ENCODE data around the gene ANKRD66.

GRCh38 chr6:46757214-46757596 lies 10.5 kb downstream of the ANKRD66 start:
- TF ChIP-seq SNAI2 (CRISPR knock-in tag; IDR thresholded peaks at IDR 0.05) (no peak), ZFP30 (CRISPR knock-in tag; IDR thresholded peaks at IDR 0.05) (no peak), TOX (CRISPR knock-in tag; IDR thresholded peaks at IDR 0.05; ENCODE audit: borderline replicate concordance) (no peak), CSRNP3 (CRISPR knock-in tag; IDR thresholded peaks at IDR 0.05) (no peak), ZC3H10 (CRISPR knock-in tag; IDR thresholded peaks at IDR 0.05) (no peak), ZFP3 (CRISPR knock-in tag; IDR thresholded peaks at IDR 0.05) (no peak), BACH2 (CRISPR knock-in tag; IDR thresholded peaks at IDR 0.05; ENCODE audit: borderline replicate concordance) (no peak), OSR1 (CRISPR knock-in tag; IDR thresholded peaks at IDR 0.05) (no peak), ZNF8 (CRISPR knock-in tag; IDR thresholded peaks at IDR 0.05) (no peak), ARNTL (CRISPR knock-in tag; IDR thresholded peaks at IDR 0.05; ENCODE audit: borderline replicate concordance, low read depth) (no peak)
- TF ChIP-seq, protein P1, sequence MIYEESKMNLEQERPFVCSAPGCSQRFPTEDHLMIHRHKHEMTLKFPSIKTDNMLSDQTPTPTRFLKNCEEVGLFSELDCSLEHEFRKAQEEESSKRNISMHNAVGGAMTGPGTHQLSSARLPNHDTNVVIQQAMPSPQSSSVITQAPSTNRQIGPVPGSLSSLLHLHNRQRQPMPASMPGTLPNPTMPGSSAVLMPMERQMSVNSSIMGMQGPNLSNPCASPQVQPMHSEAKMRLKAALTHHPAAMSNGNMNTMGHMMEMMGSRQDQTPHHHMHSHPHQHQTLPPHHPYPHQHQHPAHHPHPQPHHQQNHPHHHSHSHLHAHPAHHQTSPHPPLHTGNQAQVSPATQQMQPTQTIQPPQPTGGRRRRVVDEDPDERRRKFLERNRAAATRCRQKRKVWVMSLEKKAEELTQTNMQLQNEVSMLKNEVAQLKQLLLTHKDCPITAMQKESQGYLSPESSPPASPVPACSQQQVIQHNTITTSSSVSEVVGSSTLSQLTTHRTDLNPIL (CRISPR knock-in tag; IDR thresholded peaks at IDR 0.05; ENCODE audit: low read depth) = no peak
- TF ChIP-seq, protein P2, sequence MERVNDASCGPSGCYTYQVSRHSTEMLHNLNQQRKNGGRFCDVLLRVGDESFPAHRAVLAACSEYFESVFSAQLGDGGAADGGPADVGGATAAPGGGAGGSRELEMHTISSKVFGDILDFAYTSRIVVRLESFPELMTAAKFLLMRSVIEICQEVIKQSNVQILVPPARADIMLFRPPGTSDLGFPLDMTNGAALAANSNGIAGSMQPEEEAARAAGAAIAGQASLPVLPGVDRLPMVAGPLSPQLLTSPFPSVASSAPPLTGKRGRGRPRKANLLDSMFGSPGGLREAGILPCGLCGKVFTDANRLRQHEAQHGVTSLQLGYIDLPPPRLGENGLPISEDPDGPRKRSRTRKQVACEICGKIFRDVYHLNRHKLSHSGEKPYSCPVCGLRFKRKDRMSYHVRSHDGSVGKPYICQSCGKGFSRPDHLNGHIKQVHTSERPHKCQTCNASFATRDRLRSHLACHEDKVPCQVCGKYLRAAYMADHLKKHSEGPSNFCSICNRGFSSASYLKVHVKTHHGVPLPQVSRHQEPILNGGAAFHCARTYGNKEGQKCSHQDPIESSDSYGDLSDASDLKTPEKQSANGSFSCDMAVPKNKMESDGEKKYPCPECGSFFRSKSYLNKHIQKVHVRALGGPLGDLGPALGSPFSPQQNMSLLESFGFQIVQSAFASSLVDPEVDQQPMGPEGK (CRISPR knock-in tag; IDR thresholded peaks at IDR 0.05; ENCODE audit: borderline replicate concordance) = no peak
